ENCODE data around the gene DAZL.

DAZL gene

DNA sequence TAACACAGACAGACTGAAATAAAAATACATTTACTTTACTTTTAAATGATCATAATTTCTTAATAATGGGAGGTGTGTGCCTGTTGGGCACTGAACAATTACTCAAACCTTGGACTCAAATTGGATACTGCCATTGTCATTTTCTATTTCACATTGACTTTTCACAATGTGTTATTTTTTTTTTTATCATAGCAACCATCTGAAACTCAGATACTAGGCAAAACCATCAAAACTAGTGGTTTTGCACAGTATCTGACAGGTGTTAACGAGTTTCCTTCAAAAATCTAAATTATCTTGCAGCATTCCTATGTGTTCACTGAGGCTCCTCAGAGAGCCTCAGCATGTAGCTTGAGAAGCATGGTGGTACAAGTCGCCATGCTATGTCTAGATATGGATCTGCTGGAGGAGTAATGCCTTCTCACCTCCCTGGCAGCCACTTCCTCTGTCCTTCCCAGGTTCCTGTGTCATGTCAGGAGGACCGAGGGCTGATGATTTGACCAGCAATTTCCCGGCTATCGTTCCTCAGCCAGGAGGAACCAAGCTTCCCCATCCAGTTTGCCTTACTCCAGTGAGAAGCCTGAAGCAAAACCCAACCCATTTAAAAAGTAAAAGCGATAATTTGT is 61.9 kb downstream of the DAZL start:
- DNase-seq (ENCODE audit: insufficient read length, low spot score), result no peak
- FAIRE-seq, result no peak
- TF ChIP-seq CTCF (IDR thresholded peaks at IDR 0.05; ENCODE audit: insufficient read depth, missing control alignments), result no peak

DNA sequence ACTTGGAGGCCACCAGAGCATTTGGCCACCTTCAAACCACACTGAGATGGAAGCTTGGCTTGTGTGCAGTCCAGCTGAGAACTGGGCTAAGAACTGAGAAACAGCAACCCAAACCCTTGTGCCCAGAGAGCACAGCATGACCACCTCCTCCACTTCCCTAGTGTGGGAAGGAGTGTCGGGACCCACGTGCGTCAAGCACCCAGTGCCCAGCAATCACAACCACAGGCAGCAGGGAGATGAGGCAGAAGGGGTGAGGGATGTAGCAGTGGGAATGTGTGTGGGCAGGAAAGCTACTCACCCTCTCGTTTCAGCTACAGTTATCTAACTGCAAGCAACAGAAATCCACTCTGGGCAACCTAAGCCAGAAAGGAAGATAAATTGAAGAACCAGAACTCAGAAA is 66.7 kb downstream of the DAZL start:
- no peak for TF ChIP-seq CTCF (IDR thresholded peaks at IDR 0.05; ENCODE audit: insufficient read depth, missing control alignments)
- DNase-seq (ENCODE audit: insufficient read length, low spot score) (no peak), FAIRE-seq (no peak)

GRCh38 chr3:16536996-16537395 is 68.2 kb downstream of the DAZL start:
- DNase-seq (ENCODE audit: insufficient read length, low spot score) (no peak), FAIRE-seq (no peak)
- no peak for TF ChIP-seq CTCF (IDR thresholded peaks at IDR 0.05; ENCODE audit: insufficient read depth, missing control alignments)

All from D721Med (cell line).